Measurements from ENCODE around the gene CHCHD5. TPM values are rescaled to one million over a fixed set of nuclear protein-coding genes. Genes with fewer than 3 reads are reported as not detected.

CHCHD5 gene
- total and polyA plus RNA-seq, 2 of the 4 experiments (the other 2 are of a cell fraction), result 4.8 to 40.1 TPM

- no peak overlapping the region for H2BK5ac ChIP-seq (ENCODE audit: low read depth, low read length, poor library complexity, severe bottlenecking)
- intact Hi-C loops (cut with micrococcal nuclease) (no loop called here), in situ Hi-C loops (cut with MboI; ENCODE audit: low sequenced_read_pairs) (no loop called here), dilution Hi-C loops (cut with HindIII; ENCODE audit: low sequenced_read_pairs, unreplicated experiment) (no loop called here)
- no peak overlapping the region for H3K18ac ChIP-seq (ENCODE audit: low read depth, low read length)
- H3K4me3 ChIP-seq (ENCODE audit: insufficient read depth, low read depth, low read length), result no peak overlapping the region
- H3K23ac ChIP-seq (ENCODE audit: low read depth, low read length), result no peak overlapping the region
- H3K27ac ChIP-seq (ENCODE audit: insufficient read depth, low read length), result no peak overlapping the region
- peaks cover 10 to 21% of the 10 kb centered on the region in 2 experiments; a peak in 3 of 4 replicates for H3K79me1 ChIP-seq (ENCODE audit: low read depth in 1 of 2, low read length in 2 of 2)
- no peak overlapping the region for H3K9ac ChIP-seq (ENCODE audit: low read depth, low read length)
- H4K91ac ChIP-seq (ENCODE audit: insufficient read depth, low read depth, low read length), result no peak overlapping the region
- H2BK120ac ChIP-seq (ENCODE audit: low read depth, low read length), result no peak overlapping the region
- H3K14ac ChIP-seq (replicated peaks; ENCODE audit: low read depth, low read length), result no peak overlapping the region
- no CpG with 5 or more reads among the region's 2 CpGs for WGBS, 2 experiments (ENCODE audit: extremely low coverage in 2 of 2, insufficient read length in 1 of 2)
- H2AK5ac ChIP-seq (ENCODE audit: low read depth, low read length), result no peak overlapping the region
- no peak for DNase-seq
- H3K56ac ChIP-seq (ENCODE audit: extremely low read depth, insufficient read depth, low read length), result no peak overlapping the region
- no peaks in the 10 kb centered on the region for H3K9me3 ChIP-seq (ENCODE audit: control insufficient read depth, insufficient read depth, low read length)
- H2BK15ac ChIP-seq (ENCODE audit: low read depth, low read length), result no peak overlapping the region
- BruUV-seq (replicated peaks), result no TSS peak
- ChIA-PET CTCF (no interaction called here), POLR2A (ENCODE audit: unreplicated experiment) (no interaction called here)
- no peak overlapping the region for H2AK9ac ChIP-seq (replicated peaks; ENCODE audit: low read depth, low read length, poor library complexity)
- no peaks in the 10 kb centered on the region for H4K20me1 ChIP-seq (ENCODE audit: insufficient read depth, low read length)
- ATAC-seq (ENCODE audit: low read depth), result no peak
- no peaks in the 10 kb centered on the region for H3K9me1 ChIP-seq (ENCODE audit: insufficient read depth, low read length)
- no peaks in the 10 kb centered on the region for H3K27me3 ChIP-seq (ENCODE audit: control insufficient read depth, insufficient read depth, low read length)
- no peak overlapping the region for H4K5ac ChIP-seq (ENCODE audit: low read depth, low read length)
- TF ChIP-seq NFE2L2 (IDR thresholded peaks at IDR 0.05; ENCODE audit: low read depth, low read length) (no peak), RCOR1 (IDR thresholded peaks at IDR 0.05; ENCODE audit: insufficient replicate concordance, low read length) (no peak), POLR2A (IDR thresholded peaks at IDR 0.05; ENCODE audit: low read depth, low read length) (no peak), CHD1 (IDR thresholded peaks at IDR 0.05; ENCODE audit: low read depth, low read length) (no peak), RFX5 (IDR thresholded peaks at IDR 0.05; ENCODE audit: low read depth, low read length) (no peak), CEBPB (IDR thresholded peaks at IDR 0.05; ENCODE audit: low read depth, low read length) (no peak), RAD21 (IDR thresholded peaks at IDR 0.05; ENCODE audit: low read length) (no peak), MAFK (IDR thresholded peaks at IDR 0.05; ENCODE audit: low read depth, low read length) (no peak), MXI1 (IDR thresholded peaks at IDR 0.05; ENCODE audit: borderline replicate concordance, low read depth, low read length) (no peak), BHLHE40 (IDR thresholded peaks at IDR 0.05; ENCODE audit: low read depth, low read length) (no peak)
- TF ChIP-seq, protein P1, sequence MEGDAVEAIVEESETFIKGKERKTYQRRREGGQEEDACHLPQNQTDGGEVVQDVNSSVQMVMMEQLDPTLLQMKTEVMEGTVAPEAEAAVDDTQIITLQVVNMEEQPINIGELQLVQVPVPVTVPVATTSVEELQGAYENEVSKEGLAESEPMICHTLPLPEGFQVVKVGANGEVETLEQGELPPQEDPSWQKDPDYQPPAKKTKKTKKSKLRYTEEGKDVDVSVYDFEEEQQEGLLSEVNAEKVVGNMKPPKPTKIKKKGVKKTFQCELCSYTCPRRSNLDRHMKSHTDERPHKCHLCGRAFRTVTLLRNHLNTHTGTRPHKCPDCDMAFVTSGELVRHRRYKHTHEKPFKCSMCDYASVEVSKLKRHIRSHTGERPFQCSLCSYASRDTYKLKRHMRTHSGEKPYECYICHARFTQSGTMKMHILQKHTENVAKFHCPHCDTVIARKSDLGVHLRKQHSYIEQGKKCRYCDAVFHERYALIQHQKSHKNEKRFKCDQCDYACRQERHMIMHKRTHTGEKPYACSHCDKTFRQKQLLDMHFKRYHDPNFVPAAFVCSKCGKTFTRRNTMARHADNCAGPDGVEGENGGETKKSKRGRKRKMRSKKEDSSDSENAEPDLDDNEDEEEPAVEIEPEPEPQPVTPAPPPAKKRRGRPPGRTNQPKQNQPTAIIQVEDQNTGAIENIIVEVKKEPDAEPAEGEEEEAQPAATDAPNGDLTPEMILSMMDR (conservative IDR thresholded peaks at IDR 0.05; ENCODE audit: low read depth, low read length), result no peak
- TF ChIP-seq, protein P2, sequence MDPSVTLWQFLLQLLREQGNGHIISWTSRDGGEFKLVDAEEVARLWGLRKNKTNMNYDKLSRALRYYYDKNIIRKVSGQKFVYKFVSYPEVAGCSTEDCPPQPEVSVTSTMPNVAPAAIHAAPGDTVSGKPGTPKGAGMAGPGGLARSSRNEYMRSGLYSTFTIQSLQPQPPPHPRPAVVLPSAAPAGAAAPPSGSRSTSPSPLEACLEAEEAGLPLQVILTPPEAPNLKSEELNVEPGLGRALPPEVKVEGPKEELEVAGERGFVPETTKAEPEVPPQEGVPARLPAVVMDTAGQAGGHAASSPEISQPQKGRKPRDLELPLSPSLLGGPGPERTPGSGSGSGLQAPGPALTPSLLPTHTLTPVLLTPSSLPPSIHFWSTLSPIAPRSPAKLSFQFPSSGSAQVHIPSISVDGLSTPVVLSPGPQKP (IDR thresholded peaks at IDR 0.05; ENCODE audit: borderline replicate concordance, low read depth, low read length), result no peak
- H3K36me3 ChIP-seq (ENCODE audit: control insufficient read depth, insufficient read depth, low read length), result no peaks in the 10 kb centered on the region
- no peak overlapping the region for H3K4ac ChIP-seq (ENCODE audit: low read depth, low read length)
- no peak overlapping the region for H4K8ac ChIP-seq (ENCODE audit: low read depth in 2 of 2, low read length in 2 of 2)
- no peaks in the 10 kb centered on the region for H3K4me1 ChIP-seq (ENCODE audit: control insufficient read depth, insufficient read depth, low read length)
- no peak overlapping the region for H2BK20ac ChIP-seq (ENCODE audit: low read depth, low read length)
- no peak overlapping the region for H3K4me2 ChIP-seq (ENCODE audit: low read depth, low read length)
- no peak overlapping the region for H2AFZ ChIP-seq (replicated peaks; ENCODE audit: low read length, poor library complexity)
Observed at GRCh38 chr2:112539306-112539705, 45.1 kb upstream of the CHCHD5 start.

Measured in IMR-90 (cell line).